Measurements from ENCODE around the gene KCNT1.

KCNT1 gene

GRCh38 chr9:135673941-135674340 lies 28.0 kb upstream of the KCNT1 start:
- DNase-seq (ENCODE audit: low read depth) = no peak

GRCh38 chr9:135674977-135675376 lies 27.0 kb upstream of the KCNT1 start:
- no peak for DNase-seq (ENCODE audit: low read depth)

- DNase-seq (ENCODE audit: low read depth) = no peak
These were observed 25.1 kb upstream of the KCNT1 start for GRCh38 chr9:135676891-135677290.

- no peak for DNase-seq (ENCODE audit: low read depth)
These were observed 24.3 kb upstream of the KCNT1 start for GRCh38 chr9:135677641-135678168.

- no peak for DNase-seq (ENCODE audit: low read depth)
These were observed 23.6 kb upstream of the KCNT1 start for GRCh38 chr9:135678236-135679017.

- no peak for DNase-seq (ENCODE audit: low read depth)
These were observed 21.9 kb upstream of the KCNT1 start for GRCh38 chr9:135680056-135680455.

- no peak for DNase-seq (ENCODE audit: low read depth)
These were observed 20.8 kb upstream of the KCNT1 start for GRCh38 chr9:135681161-135681560.

GRCh38 chr9:135683401-135684034 lies 18.5 kb upstream of the KCNT1 start:
- no peak for DNase-seq (ENCODE audit: low read depth)

- DNase-seq (ENCODE audit: low read depth) = no peak
These were observed 17.3 kb upstream of the KCNT1 start for GRCh38 chr9:135684691-135685090.

GRCh38 chr9:135687216-135687615 lies 14.8 kb upstream of the KCNT1 start:
- DNase-seq (ENCODE audit: low read depth) = no peak

GRCh38 chr9:135689011-135689410 lies 13.0 kb upstream of the KCNT1 start:
- DNase-seq (ENCODE audit: low read depth) = no peak

- DNase-seq (ENCODE audit: low read depth) = no peak
These were observed 11.0 kb upstream of the KCNT1 start for GRCh38 chr9:135690836-135691570.

- DNase-seq (ENCODE audit: low read depth) = no peak
These were observed 9.6 kb upstream of the KCNT1 start for GRCh38 chr9:135692410-135692809.

GRCh38 chr9:135693265-135693664 lies 8.7 kb upstream of the KCNT1 start:
- DNase-seq (ENCODE audit: low read depth) = no peak

GRCh38 chr9:135693771-135694170 lies 8.2 kb upstream of the KCNT1 start:
- no peak for DNase-seq (ENCODE audit: low read depth)

- no peak for DNase-seq (ENCODE audit: low read depth)
These were observed 7.6 kb upstream of the KCNT1 start for GRCh38 chr9:135694414-135694813.

- no peak for DNase-seq (ENCODE audit: low read depth)
These were observed 6.9 kb upstream of the KCNT1 start for GRCh38 chr9:135695036-135695435.

GRCh38 chr9:135695642-135696041 lies 6.3 kb upstream of the KCNT1 start:
- DNase-seq (ENCODE audit: low read depth) = no peak

- no peak for DNase-seq (ENCODE audit: low read depth)
These were observed 5.5 kb upstream of the KCNT1 start for GRCh38 chr9:135696446-135696845.

- no peak for DNase-seq (ENCODE audit: low read depth)
These were observed 4.8 kb upstream of the KCNT1 start for GRCh38 chr9:135697226-135697625.

- DNase-seq (ENCODE audit: low read depth) = no peak
These were observed 3.7 kb upstream of the KCNT1 start for GRCh38 chr9:135698236-135698635.

GRCh38 chr9:135698767-135699166 lies 3.2 kb upstream of the KCNT1 start:
- DNase-seq (ENCODE audit: low read depth) = no peak

GRCh38 chr9:135699440-135699839 lies 2.5 kb upstream of the KCNT1 start, which contains the start of gene SOHLH1:
SOHLH1 (minus strand) TSS chr9:135699481; CDS start chr9:135699467, 14 bp downstream.
- DNase-seq (ENCODE audit: low read depth) = no peak
